GM10248 (cell line): ENCODE measurements around the gene SPATA6L.

Experiments used
- CTCF ChIA-PET: fragments of 300-600 bp; sonication (Branson Sonifier 250); formaldehyde crosslinking; extraction: SDS; loops from one replicate; lab custom pipeline; 2021; ENCODE audit warnings: antibody characterized with exemption; lab: Yijun Ruan, JAX
- POLR2A ChIA-PET: fragments of 350-650 bp; sonication (Branson Sonifier 250); formaldehyde crosslinking; extraction: SDS; loops from one replicate; lab custom pipeline; 2020; ENCODE audit warnings: antibody characterized with exemption; lab: Yijun Ruan, JAX
- DNase-seq: peaks from one replicate; pipeline ENCODE4 v3.0.0; 2012; ENCODE audit errors: extremely low spot score
- CTCF ChIP-seq: IDR thresholded peaks from 2 replicates; pipeline ENCODE4 v1.5.1; 2012; ENCODE audit warnings: mild to moderate bottlenecking, low read depth; ENCODE audit errors: extremely low read depth, missing control alignments, control extremely low read depth

SPATA6L gene

GRCh38 chr9:4574657-4575243, 91.5 kb downstream of the SPATA6L start:
- POLR2A ChIA-PET = no interaction called here
- peak; percentile 26 for DNase-seq
- CTCF ChIA-PET = interaction anchor here (0.9 to 1.3 kb wide), 2 partner anchors 24 to 191 kb away, joined by 3 to 6 read pairs; no protein-coding TSS in a partner anchor
- TF ChIP-seq CTCF = no peak

GRCh38 chr9:4573634-4574389, 92.5 kb downstream of the SPATA6L start:
- ChIA-PET CTCF (interaction anchor here (0.8 to 1.7 kb wide), 5 partner anchors 9 to 190 kb away, joined by 3 to 4 read pairs (median 4); no protein-coding TSS in a partner anchor), POLR2A (no interaction called here)
- no peak for DNase-seq
- TF ChIP-seq CTCF = no peak

GRCh38 chr9:4573176-4573575, 93.1 kb downstream of the SPATA6L start:
- no peak for DNase-seq
- no peak for TF ChIP-seq CTCF
- CTCF ChIA-PET = interaction anchor here (0.8 to 1.7 kb wide), 7 partner anchors 8 to 31 kb away, joined by 3 to 5 read pairs (median 4); no protein-coding TSS in a partner anchor
- POLR2A ChIA-PET = no interaction called here

- POLR2A ChIA-PET = no interaction called here
- DNase-seq = no peak
- CTCF ChIA-PET = interaction anchor here (1.3 to 1.7 kb wide), 6 partner anchors 14 to 53 kb away, joined by 3 to 5 read pairs (median 4); no protein-coding TSS in a partner anchor
- no peak for TF ChIP-seq CTCF
Observed at GRCh38 chr9:4572184-4572826, 94.0 kb downstream of the SPATA6L start.

- CTCF ChIA-PET = interaction anchor here (1.3 to 1.5 kb wide), 2 partner anchors 12 to 31 kb away, joined by 3 to 5 read pairs; no protein-coding TSS in a partner anchor
- TF ChIP-seq CTCF = no peak
Observed at GRCh38 chr9:4569101-4569500, 97.2 kb downstream of the SPATA6L start.

GRCh38 chr9:4567601-4568000, 98.7 kb downstream of the SPATA6L start:
- ChIA-PET POLR2A (no interaction called here), CTCF (interaction anchor here (1.0 to 1.1 kb wide), 2 partner anchors 10 to 21 kb away, joined by 3 read pairs; no protein-coding TSS in a partner anchor)
- DNase-seq = no peak
- TF ChIP-seq CTCF = no peak

More at GRCh38 chr9:4569101-4569500, 97.2 kb downstream of the SPATA6L start:
- POLR2A ChIA-PET = no interaction called here
- DNase-seq = no peak
